Activated CD8-positive, alpha-beta memory T cell treated with anti-CD3 and anti-CD28 coated beads for 1 hour (primary cell): ENCODE data around the gene XPC.
A peak's percentile ranks its signal among the peaks of the same experiment; 100 is the strongest.
"Not testable (repeated sequence)": the region's sequence is repeated elsewhere in the genome, so short reads cannot be mapped to it uniquely, and the experiment has no call there.

Experiments used
- DNase-seq, 2 donors: peaks; one replicate each; pipeline ENCODE4 v3.0.0-alpha.2; 2020; ENCODE audit warnings: low read depth in 1 of 2; ENCODE audit errors: extremely low read depth in 1 of 2

The XPC gene

DNA sequence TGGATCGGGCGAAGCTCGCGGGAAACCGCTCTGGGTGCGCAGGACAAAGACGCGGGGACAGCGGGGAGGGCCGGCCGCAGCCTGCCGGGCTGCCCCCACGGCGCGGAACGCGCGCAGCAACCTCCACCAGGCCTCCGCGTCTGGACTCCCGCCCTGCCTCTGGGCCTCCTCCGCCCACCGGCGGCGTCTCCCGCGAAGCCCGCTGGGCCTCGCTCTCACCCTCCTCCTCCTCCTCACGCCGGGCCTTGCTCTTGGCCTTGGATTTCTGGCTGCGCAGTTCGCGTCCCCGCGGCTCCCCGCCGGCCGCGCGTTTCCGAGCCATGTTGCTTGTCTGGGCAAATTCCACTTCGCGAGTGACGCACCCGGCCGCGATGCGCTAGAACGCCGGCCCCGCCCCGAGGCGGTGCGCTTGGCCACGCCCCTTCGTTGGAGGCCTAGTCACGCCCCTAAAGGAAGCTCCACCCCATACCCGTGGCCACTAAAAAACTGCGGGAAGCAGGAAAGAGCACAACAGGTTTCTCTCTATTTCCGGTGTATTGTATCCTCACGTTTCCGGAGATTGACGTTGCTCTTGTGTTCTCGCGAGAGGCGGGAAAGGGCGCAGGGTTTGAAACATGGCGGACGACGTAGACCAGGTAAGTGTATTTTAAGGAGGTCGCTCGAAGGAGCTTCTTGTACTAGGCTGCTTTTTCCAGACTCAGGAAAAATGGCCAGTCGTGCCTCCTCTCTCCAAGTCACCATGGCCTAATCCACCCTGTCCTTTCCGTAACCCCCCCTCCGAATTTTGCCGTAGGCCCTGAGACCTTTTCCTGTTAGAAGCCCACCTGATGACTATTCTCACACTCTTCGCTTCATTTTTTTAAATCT is at the start of gene XPC, which contains the start of gene LSM3:
Gene XPC, minus strand, starts transcription at position 355 of the 867 bp plus-strand sequence. Its CDS starts 33 bp downstream, at position 322.
Gene LSM3, plus strand, starts transcription at position 571 of the 867 bp plus-strand sequence. Its CDS starts 44 bp downstream, at position 615.
- peak; percentile 92 to 97 for DNase-seq

DNA sequence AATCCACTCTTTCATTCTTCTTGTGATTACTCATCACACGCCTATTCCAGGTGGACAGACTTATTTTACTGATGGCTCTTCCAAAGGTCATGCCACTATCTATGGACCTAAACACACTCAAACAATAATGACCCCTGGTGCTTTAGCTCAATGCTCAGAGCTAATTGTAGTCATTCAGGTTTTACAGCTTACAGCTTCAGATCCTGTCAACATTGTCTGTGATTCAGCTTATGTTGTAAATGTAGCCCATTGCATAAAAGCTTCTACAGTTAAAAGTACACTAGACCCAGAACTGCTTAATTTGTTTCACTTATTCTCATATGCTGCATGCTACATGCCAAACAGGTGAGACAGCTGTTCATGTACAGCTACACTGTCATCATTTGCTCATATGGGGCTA is 49.5 kb upstream of the XPC start:
- DNase-seq: no peak

DNA sequence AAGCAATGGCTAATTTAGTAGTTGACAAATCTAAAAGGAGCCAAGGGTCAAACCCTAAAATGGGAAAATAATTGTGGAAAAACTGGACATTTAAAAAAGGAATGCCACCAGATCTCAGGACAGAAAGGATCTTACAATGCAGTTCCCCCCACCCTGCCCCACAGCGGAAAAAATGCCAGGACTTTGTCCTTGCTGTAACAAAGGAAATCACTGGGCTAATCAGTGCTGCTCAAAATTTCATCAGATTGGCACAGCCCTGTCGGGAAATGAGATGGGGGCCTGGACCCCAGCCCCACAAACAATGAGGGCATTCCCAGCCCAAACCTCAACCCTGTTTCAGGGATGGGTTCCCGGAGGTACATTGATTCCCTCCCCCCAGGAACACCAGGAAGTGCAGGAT is 48.0 kb upstream of the XPC start:
- DNase-seq: not testable (repeated sequence)

DNA sequence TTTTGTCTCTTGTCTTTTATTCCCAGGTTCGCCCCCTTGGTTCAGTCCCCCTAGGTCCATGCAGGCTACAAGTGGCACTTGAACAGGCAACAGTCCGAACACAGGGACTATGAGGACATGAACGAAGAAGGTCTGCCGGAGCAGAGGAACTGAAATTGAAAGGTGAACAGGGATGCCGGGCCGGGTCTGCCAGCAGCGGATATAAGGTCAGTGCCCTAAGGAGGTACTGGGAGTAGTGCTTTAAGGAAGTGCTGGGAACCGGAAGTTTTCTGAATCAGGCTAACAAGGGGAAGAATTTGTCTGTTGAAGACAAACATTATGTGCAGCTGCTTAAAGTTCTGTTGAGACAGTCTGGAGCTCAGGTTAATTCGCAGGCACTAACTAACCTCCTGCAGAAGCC is 47.0 kb upstream of the XPC start:
- no peak for DNase-seq

DNA sequence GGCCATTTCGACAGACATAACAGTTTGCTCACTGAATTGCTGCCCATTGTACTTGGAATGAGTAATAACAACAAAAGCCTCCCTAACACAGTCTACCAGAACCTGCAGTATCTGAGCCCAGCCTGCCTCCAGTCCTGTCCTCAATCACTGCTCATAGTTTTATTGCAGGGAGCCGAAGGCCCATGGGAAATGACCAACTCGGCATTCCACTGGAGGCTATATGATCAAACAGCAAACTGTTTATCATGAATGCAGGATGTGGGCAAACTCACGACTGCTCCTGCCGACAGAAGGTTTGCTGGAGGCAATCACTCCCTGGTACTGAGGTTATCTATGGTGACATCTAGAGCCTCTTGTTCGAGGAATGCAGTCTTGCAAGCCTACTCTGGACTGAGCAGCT is 46.5 kb upstream of the XPC start:
- DNase-seq: no peak

DNA sequence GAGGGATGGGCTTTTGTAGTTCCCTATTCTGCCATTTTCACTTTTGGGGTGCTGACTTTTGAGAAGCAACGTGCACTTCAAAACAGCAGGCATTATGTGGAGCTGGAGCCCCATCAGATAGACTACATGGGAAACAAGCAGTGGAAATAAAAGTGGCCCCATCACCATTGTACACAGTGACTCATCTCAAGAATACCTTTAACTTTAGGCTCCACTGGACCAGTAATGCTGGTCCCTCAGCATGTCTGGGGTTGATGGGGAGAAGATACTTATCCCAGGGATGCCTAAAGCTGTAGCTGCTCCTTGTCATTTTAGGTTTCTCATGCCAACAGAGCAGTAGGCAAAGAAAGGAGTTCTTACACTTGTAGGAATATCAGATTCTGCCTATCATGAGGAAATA is 45.2 kb upstream of the XPC start:
- no peak for DNase-seq

DNA sequence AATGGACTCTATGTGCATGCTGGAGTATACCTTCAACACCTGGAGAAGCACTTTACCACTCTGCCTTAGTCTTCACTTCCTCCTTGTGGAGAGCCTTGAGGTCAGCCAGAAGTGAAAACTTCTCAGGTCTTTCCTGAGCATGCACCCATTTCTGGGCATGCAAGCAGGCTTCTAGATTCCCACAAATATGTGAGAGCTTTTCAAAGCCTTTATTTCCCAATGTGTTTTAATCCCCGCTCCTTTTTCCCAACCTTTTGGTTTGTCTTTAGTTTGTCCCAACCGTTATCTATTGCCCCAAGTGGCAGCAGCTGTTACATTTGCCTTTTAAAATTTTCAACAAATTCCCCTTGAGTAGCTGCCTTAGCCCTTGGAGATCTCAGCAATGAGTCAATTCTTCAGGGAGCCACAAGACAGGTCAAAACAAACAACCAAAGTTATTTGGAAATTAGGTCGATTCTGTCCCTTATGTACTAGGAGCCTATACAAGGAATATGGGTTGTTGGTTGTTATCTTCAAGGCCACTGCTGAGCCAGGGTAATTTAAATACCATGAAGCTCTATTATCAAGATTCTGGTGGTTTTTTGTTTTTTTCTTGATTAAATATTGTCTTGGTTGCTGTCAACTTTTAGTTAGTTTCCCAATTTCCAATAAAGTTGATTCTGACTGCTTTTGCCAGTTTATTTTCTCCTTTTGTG is 44.6 kb upstream of the XPC start:
- DNase-seq: no peak

DNA sequence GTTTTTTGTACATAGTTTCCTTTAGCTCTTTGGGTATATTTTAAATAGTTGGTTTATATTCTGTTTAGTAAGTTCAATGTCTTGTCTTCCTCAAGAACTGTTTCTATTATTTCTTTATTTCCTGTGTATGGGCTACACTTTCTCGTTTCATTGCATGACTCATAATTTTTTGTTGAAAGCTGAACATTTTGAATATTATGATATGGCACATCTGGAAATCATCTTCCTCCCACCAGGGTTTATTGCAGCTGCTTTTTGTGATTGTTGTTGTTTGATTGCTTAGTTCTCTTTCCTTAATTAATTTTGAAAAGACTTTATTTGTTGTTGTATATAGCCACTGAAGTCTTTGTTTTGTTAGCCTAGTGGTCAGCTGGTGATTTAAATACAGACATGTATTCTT is 44.1 kb upstream of the XPC start:
- DNase-seq: no peak

DNA sequence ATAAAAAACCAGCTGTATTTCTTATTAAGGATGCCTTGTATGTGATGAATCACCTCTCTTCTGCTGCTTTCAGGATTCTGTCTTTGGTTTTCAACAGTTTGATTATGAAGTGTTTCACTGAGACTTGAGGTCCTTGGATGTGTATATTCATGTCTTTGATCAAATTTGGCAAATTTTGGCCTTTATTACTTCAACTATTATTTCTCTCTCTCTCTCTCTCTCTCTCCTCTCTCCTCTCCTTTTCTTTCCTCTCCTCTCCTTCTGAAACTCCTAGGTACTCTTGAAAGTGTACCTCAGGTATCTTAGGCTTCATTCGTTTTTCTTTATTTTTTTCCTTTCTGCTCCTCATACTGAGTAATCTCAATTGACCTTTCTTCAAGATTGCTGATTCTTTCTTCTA is 43.5 kb upstream of the XPC start:
- no peak for DNase-seq

DNA sequence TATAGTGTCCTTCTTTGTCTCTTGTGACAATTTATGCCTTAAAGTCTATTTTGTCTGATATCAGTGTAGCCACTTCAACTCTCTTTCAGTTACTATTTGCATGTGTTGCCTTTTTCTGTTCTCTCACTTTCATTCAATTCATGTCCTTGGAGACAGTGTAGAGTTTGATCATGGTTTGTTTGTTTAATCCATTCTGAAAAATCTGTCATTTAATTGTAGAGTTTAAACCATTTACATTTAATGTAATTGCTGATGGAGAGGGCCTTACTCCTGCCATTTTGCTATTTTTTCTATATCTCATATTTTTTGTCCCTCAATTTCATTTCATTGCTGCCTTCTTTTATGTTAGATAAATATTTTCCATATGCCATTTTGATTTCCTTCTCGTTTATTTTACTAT is 42.5 kb upstream of the XPC start:
- no peak for DNase-seq

DNA sequence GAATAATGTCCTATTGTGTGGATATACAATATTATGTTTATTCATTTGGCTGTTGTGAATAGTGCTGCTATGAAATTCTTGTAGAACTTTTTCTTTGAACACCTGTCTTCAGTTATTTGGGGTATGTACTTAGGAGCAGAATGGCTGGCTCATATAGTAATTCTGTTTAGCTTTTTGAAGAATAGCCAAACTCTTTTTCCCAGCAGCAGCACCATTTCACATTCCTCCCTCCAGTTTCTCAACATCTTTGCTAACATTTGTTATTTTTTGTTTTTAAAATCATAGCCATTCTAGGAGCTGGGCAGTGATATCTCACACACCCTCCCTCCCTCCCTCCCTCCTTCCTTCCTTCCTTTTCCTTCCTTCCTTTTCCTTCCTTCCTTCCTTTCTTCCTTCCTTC is 40.0 kb upstream of the XPC start:
- DNase-seq: no peak

DNA sequence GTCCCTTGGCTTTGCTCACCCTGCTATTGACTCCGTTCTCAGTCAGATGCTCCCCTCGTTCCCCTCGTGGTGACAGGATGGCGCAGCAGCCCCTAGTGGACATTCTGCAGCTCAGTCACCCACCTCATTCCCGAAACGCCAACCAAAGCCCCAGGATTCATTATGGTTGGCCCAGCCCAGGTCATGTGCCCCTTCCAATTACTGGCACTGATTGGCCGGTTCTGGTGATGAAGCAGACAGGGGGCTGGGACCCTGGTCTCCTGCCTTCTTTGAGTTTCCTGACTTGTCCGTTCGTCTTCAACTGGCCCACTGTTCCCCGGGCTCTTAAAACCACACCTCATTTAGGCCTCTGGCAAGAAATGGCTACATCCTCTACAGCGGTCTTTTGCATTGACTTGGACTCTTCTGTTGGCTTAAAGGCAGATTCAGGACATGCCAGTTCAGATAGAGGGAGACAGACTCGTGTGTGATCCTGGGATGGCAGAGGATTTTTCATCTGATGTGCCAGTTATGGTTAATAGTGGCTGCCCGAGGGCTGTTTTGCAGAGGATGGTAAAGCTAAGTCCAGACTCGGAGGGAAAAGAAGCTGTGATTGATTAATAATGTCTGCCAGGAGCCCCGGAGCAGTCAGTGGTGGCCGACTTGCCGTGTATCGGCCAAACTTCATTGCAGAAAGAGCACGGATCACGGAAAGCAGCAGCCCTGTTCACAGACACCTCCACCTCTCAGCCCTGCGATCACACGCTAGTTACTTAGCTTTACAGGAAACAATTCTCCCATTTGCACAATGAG is 38.1 kb upstream of the XPC start:
- DNase-seq: no peak

DNA sequence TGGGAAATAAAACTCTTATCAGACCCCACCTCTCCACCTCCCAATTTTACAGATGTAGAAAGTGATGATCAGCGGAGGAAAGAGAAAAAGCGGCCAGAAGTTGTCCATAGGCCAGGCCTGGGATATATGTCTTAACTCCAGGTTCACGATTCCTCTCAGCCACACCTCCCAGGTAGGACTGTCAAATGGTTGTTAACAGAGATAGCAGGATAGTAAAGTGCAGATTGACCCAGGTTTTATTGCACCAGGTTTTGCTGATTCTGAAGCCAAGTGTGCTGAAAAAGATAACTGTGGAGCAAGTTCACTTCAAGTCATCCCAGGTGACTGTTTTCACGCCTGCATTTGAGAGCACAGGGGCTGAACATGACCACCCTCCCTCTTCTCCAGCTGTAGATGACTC is 36.4 kb upstream of the XPC start:
- DNase-seq: no peak

DNA sequence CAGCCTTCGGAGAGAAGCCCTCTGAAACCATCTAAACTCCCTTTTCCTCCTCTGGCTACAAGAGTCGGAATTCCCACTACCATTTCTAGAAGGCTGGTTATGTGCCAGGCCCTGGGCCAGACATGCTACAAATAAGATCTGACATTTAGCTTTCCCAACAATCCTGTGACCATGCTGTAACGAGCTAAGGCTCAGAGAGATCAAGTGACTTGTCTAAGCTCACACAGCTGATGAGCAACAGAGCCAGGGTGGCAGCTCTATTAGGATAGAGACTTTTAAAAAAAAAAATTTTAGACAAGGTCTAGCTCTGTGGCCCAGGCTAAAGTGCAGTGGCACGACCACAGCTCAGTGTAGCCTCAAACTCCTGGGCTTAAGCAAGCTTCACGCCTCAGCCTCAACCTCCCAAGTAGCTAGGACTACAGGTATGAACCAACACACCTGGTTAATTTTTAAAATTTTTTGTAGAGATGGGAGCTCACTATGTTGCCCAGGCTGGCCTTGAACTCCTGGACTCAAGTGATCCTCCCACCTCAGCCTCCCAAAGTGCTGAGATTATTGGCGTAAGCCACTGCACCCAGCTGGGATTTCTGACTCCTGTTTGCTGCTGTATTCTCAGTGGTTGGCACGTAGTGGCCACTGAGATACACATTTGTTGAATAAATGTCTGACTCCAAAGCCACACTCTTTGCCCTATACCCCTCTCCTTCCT is 34.8 kb upstream of the XPC start:
- DNase-seq: no peak

DNA sequence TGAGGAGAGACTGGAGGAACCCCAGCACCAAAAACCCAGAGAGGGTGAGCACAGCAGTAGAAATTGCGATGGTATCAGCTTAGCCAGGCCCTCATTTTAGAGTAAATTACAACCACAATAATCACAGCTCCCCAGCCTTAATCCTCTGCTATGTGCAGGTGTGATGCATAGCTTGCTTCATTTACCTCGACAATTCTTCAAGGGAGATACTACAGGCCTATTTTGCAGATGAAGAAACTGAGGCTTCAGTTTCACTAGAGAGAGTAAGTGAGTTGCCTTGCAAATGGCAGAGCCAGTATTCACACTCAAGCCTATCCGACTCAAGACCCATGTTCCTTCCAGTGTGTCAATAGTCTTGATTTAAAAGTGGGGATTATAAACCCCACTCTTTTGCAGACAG is 33.6 kb upstream of the XPC start:
- no peak for DNase-seq

DNA sequence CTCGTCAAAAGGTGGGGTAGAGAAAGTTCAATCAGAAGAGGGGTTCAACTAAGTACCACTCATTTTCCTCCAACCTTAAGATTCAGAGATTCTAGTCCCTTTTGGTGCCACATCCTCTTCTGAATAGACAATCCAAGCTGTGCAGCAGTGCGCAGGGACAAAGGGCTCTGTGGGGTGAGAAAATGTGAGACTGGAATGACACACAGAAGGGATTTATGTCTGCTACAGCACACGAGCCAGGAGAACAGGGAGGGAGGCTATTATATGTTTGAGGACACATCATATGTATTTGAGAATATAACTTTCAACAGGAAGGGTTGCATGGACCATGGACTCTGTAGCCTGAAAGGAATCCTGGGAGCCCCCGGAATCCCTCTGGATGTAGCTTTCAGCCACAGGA is 33.2 kb upstream of the XPC start:
- DNase-seq: no peak

DNA sequence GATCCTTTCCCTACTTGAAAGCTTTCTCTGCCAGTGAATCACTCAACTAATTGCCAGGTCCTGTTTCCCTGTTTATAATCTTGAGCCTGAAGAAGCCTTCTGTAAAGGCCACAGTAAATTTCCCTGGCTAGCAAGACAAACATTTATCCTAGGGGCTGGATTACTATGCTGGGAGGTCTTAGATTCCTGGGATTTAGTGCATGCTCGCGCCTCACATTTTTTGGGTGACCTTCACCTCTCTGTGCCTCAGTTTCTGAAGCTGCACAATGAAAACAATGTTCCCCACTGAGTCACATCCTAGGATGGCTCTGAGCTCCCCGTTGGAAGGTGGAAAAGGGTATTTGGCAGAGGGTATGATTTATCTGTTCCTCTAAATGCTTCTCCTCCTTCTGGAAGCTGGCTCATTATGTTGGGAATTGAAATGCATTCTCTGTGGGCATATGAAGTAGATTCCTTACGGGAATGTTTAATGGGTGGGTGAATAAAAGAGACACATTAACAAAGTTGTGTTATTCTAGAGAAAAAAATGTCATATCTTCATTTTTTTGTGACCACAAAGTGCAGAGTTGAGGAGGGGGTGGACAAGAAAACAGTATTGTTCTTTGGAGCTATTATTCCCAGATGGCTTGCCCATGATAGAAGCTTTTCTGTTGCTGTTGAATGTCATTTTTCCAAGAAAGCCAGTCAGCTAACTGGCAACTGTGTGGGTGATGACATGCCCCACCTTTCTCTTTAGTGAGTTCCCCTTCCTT is 32.6 kb upstream of the XPC start:
- no peak for DNase-seq

DNA sequence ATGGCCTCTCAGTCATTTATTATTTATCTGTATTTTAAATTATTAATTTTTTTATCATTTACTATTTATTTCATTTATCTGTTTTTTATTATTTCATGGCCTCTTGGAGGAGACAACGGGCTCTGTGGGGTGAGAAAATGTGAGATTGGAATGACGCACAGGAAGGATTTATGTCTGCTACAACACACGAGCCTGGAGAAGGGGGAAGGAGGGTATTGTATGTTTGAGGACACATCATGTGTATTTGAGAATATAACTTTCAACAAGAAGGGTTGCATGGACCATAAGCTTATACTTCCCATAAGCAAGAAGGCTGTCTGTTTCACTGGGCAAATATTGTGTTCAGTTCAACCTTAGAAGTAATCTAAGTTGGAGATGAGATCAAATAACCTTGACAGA is 31.9 kb upstream of the XPC start:
- no peak for DNase-seq

DNA sequence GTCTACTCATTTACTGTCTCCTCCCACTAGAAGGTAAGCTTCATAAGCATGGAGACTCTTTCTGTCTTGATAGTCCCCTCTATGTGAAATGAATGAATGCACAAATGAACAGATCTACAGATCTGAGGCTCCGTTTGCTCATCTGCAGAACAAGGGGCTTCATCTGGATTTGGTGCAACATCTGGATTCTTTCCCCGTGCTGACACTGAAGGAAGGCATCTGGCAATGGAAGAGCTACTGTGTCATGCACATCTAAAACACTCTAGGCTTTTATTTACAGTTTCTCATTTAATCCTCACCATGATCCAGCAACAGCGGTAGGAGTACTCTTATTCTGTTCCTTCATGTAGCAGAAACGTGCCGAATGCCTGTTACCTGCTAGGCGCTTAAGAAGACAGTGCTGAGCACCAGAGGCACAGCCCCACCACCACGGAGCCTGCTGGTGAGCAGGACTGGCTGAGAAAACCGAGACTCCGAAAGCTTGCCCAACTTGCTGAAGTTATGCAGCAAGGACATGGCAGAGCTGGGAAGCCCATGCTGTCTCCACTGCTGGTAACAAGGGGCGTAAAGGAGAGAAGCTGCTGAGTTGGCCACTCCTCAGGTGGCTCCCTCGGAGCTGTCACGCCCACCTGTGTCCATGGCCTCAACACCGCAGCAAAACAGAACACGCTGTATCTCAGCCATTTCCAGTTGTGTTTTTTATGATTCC is 31.3 kb upstream of the XPC start:
- DNase-seq: no peak
